Brain microvascular endothelial cell (primary cell): ENCODE measurements around the gene KLRD1.

Source experiments
- DNase-seq: peaks from one replicate; pipeline ENCODE4 v3.0.0-alpha.2; 2020
- H3K27ac ChIP-seq: fragments of 250-450 bp; sonication (Bioruptor Pico); 2 replicates; pipeline ENCODE4 v1.5.1; 2020; ENCODE audit warnings: mild to moderate bottlenecking, moderate library complexity
- H3K27me3 ChIP-seq: fragments of 250-450 bp; sonication (Bioruptor Pico); replicated peaks from 2 replicates; pipeline ENCODE4 v1.5.1; 2020; ENCODE audit warnings: mild to moderate bottlenecking
- H3K36me3 ChIP-seq: fragments of 250-450 bp; sonication (Bioruptor Pico); replicated peaks from 2 replicates; pipeline ENCODE4 v1.5.1; 2020; ENCODE audit warnings: mild to moderate bottlenecking
- H3K4me3 ChIP-seq: 2 replicates; pipeline ENCODE4 v1.5.1; 2011; ENCODE audit warnings: low read depth, mild to moderate bottlenecking, control low read depth, low read length, moderate library complexity
- CTCF ChIP-seq: IDR thresholded peaks from 2 replicates; pipeline ENCODE4 v1.5.1; 2011; ENCODE audit warnings: low read depth, mild to moderate bottlenecking, moderate library complexity, low read length, control low read depth, inconsistent platforms; ENCODE audit errors: missing control alignments
- in situ Hi-C: cut with HindIII; loops from 2 replicates; pipeline ENCODE4 v1.10.0; 2017; ENCODE audit warnings: low sequenced_read_pairs, low pct_ligation_motif_present

KLRD1 gene

GRCh38 chr12:10279937-10280336 lies 27.7 kb upstream of the KLRD1 start:
- in situ Hi-C loops: no loop called here
- no peak for DNase-seq
- Histone ChIP-seq H3K36me3 (no peaks in the 10 kb centered on the region), H3K27ac (no peak overlapping the region), H3K4me3 (no peak overlapping the region), H3K27me3 (no peaks in the 10 kb centered on the region)
- TF ChIP-seq CTCF: no peak

- Histone ChIP-seq H3K4me3 (no peak overlapping the region), H3K27ac (no peak overlapping the region), H3K36me3 (no peaks in the 10 kb centered on the region), H3K27me3 (no peaks in the 10 kb centered on the region)
- TF ChIP-seq CTCF: no peak
- DNase-seq: no peak
- in situ Hi-C loops: no loop called here
Observed at GRCh38 chr12:10283027-10283426, 24.6 kb upstream of the KLRD1 start.

GRCh38 chr12:10285919-10286318 lies 21.8 kb upstream of the KLRD1 start:
- H3K27me3 ChIP-seq: no peaks in the 10 kb centered on the region
- DNase-seq: no peak
- in situ Hi-C loops: no loop called here
- no peak for TF ChIP-seq CTCF
- H3K4me3 ChIP-seq: no peak overlapping the region
- H3K27ac ChIP-seq: no peak overlapping the region
- no peaks in the 10 kb centered on the region for H3K36me3 ChIP-seq

GRCh38 chr12:10289005-10289754 lies 18.5 kb upstream of the KLRD1 start:
- TF ChIP-seq CTCF: no peak
- no peak overlapping the region for H3K27ac ChIP-seq
- in situ Hi-C loops: no loop called here
- DNase-seq: no peak
- H3K4me3 ChIP-seq: no peak overlapping the region
- H3K27me3 ChIP-seq: no peaks in the 10 kb centered on the region
- H3K36me3 ChIP-seq: no peaks in the 10 kb centered on the region

GRCh38 chr12:10291030-10291429 lies 16.6 kb upstream of the KLRD1 start:
- Histone ChIP-seq H3K27me3 (no peaks in the 10 kb centered on the region), H3K27ac (no peak overlapping the region), H3K36me3 (no peaks in the 10 kb centered on the region), H3K4me3 (no peak overlapping the region)
- DNase-seq: no peak
- TF ChIP-seq CTCF: no peak
- in situ Hi-C loops: no loop called here

- Histone ChIP-seq H3K27ac (no peak overlapping the region), H3K36me3 (no peaks in the 10 kb centered on the region), H3K4me3 (no peak overlapping the region), H3K27me3 (no peaks in the 10 kb centered on the region)
- no peak for TF ChIP-seq CTCF
- in situ Hi-C loops: no loop called here
- no peak for DNase-seq
Observed at GRCh38 chr12:10293151-10293550, 14.5 kb upstream of the KLRD1 start.
